Right lobe of liver (tissue), 6 donors: ENCODE results near the gene VPS37D. TPM values are rescaled to one million over a fixed set of nuclear protein-coding genes. Genes with fewer than 3 reads are reported as not detected.
A peak's percentile ranks its signal among the peaks of the same experiment; 100 is the strongest.

ENCODE experiments used
- ATAC-seq, 4 donors: fragments of 200-7000 bp; cut with Tn5 transposase; one replicate each; pipeline ENCODE4 v1.9.1; 2020; ENCODE audit warnings: mild to moderate bottlenecking in 4 of 4, moderate library complexity in 4 of 4
- DNase-seq, 3 donors: peaks; one replicate each; pipeline ENCODE4 v3.0.0-alpha.2; 2020
- H3K27ac ChIP-seq, 3 donors: fragments of 200-600 bp; one replicate each; pipeline ENCODE4 v1.8.0; 2022
- H3K27me3 ChIP-seq, 2 donors: fragments of 200-600 bp; one replicate each; pipeline ENCODE4 v1.8.0; 2022
- H3K36me3 ChIP-seq, 4 donors: fragments of 200-600 bp; sonication (generic) in 1 of 4; one replicate each; pipeline versions ENCODE4 v1.5.1 to v1.8.0; 2017 to 2022; ENCODE audit warnings: control low read depth in 1 of 4
- H3K4me1 ChIP-seq, 4 donors: fragments of 200-600 bp; sonication (generic) in 1 of 4; one replicate each; pipeline versions ENCODE4 v1.5.1 to v1.8.0; 2017 to 2022; ENCODE audit warnings: control low read depth in 1 of 4
- H3K4me3 ChIP-seq, 3 donors: fragments of 200-600 bp; one replicate each; pipeline ENCODE4 v1.8.0; 2022
- H3K9me3 ChIP-seq, 4 donors: fragments of 200-600 bp; sonication (generic) in 1 of 4; one replicate each; pipeline versions ENCODE4 v1.5.1 to v1.8.0; 2017 to 2022; ENCODE audit warnings: control low read depth in 1 of 4
- POLR2A ChIP-seq: fragments of 450-650 bp; IDR thresholded peaks from one replicate; pipeline ENCODE4 v1.6.1; 2017; ENCODE audit warnings: antibody characterized with exemption, mild to moderate bottlenecking
- WGBS: methylation state at CpG from one replicate; pipeline ENCODE4 v1.1.6; 2018; ENCODE audit warnings: low coverage, low lambda C conversion rate; ENCODE audit not compliant: insufficient coverage; ENCODE audit errors: missing lambda C conversion rate; 5-methylcytosine and 5-hydroxymethylcytosine counted together
- intact Hi-C, 2 donors: fragments of 100-400 bp; cut with DNase I; formaldehyde crosslinking; loops; one replicate each; pipeline versions ENCODE4 v1.11.2 to v1.14.1; 2022
- total RNA-seq, 6 experiments: library from RNA; depleted of rRNA in 2 of 6; stranded (reverse); fragments of >200 nt in 2 of 6; fragmentation: NEBNext Ultra II Directional in 3 of 6; extraction: Animal tissue kit (Norgen Biotek cat#: 25700) in 3 of 6; gene quantifications; one replicate each; pipeline versions ENCODE4 v1.1.0 to v1.2.4, GENCODE V29; 2016 to 2023
- TF ChIP-seq, protein P1 (sequence below), 4 donors: fragments of 200-600 bp in 3 of 4; fragments of 450-650 bp in 1 of 4; IDR thresholded peaks; one replicate each; pipeline versions ENCODE4 v1.5.1 to v1.8.0; 2016 to 2022; ENCODE audit warnings: antibody characterized with exemption in 4 of 4, mild to moderate bottlenecking in 2 of 4
- donor health status: DM: no; HTN: yes; CAD: no.
- donor health status: DM: no; HTN: no; CAD: no.
- donor health status: DM: no; HTN: no; CAD: no.
- donor health status: DM: no; HTN: yes; CAD: no.
- donor health status: DM: no; HTN: yes; CAD: no.

The VPS37D gene
- total RNA-seq, 6 experiments from 2014 or later: 1.2 to 3.0 (median 2.2) TPM

GRCh38 chr7:73622909-73623797 is 44.5 kb upstream of the VPS37D start:
- Histone ChIP-seq H3K27me3 (no peaks in the 10 kb centered on the region), H3K4me3 (peak overlapping the region; percentile 59 to 91 (median 89)), H3K4me1 (peaks cover 0 to 31% (median 6%) of the 10 kb centered on the region in 4 donors), H3K36me3 (peaks cover 0 to 4% (median 0%) of the 10 kb centered on the region in 4 donors), H3K27ac (peak overlapping the region; percentile 51 to 83 (median 74)), H3K9me3 (no peaks in the 10 kb centered on the region)
- peak; percentile 70 to 86 (median 80) for ATAC-seq
- intact Hi-C loops: loop anchor here in 1 of 2 donors (10.0 kb wide), 1 partner anchor 102 kb away; no protein-coding TSS in a partner anchor
- TF ChIP-seq, protein P1, sequence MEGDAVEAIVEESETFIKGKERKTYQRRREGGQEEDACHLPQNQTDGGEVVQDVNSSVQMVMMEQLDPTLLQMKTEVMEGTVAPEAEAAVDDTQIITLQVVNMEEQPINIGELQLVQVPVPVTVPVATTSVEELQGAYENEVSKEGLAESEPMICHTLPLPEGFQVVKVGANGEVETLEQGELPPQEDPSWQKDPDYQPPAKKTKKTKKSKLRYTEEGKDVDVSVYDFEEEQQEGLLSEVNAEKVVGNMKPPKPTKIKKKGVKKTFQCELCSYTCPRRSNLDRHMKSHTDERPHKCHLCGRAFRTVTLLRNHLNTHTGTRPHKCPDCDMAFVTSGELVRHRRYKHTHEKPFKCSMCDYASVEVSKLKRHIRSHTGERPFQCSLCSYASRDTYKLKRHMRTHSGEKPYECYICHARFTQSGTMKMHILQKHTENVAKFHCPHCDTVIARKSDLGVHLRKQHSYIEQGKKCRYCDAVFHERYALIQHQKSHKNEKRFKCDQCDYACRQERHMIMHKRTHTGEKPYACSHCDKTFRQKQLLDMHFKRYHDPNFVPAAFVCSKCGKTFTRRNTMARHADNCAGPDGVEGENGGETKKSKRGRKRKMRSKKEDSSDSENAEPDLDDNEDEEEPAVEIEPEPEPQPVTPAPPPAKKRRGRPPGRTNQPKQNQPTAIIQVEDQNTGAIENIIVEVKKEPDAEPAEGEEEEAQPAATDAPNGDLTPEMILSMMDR (IDR thresholded peaks at IDR 0.05): no peak
- TF ChIP-seq POLR2A: peak; percentile 47
- 1% methylated on average over 28 of the region's 58 CpGs for WGBS
- peak; percentile 92 to 98 (median 97) for DNase-seq

- Histone ChIP-seq H3K4me1 (peaks cover 0 to 22% (median 3%) of the 10 kb centered on the region in 4 donors), H3K27me3 (no peaks in the 10 kb centered on the region), H3K36me3 (peaks cover 0 to 4% (median 0%) of the 10 kb centered on the region in 4 donors), H3K4me3 (peak within 1 kb of the TSS; percentile 59 to 91 (median 89)), H3K9me3 (no peaks in the 10 kb centered on the region), H3K27ac (peak within 1 kb of the TSS; percentile 51 to 83 (median 74))
- intact Hi-C loops: loop anchor here in 1 of 2 donors (10.0 kb wide), 1 partner anchor 101 kb away; no protein-coding TSS in a partner anchor
- peak; percentile 92 to 96 (median 95) for DNase-seq
- 0% methylated on average over 14 of the region's 80 CpGs for WGBS
- peak; percentile 70 to 87 (median 78) for ATAC-seq
- TF ChIP-seq, protein P1 (IDR thresholded peaks at IDR 0.05): no peak
- peak; percentile 93 for TF ChIP-seq POLR2A
Observed at GRCh38 chr7:73623798-73624668, 43.6 kb upstream of the VPS37D start, which contains the start of gene MLXIPL. TSS of gene MLXIPL (minus strand) at chr7:73624522. CDS start at chr7:73624492, 30 bp downstream.

DNA sequence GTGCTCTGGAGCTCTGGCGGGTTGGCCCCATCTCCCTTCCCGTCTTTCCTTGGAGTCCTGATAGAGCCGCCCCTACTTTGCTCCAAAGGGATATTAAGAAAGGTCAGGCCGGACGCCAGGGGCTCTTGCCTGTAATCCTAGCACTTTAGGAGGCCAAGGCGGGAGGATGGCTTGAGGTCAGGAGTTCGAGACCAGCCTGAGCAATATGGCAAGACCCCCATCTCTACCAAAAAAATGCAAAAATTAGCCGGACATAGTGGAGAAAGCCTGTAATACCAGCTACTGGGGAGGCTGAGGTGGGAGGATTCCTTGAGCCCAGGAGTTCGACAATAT is 43.0 kb upstream of the VPS37D start:
- DNase-seq (no peak), ATAC-seq (no peak)
- Histone ChIP-seq H3K36me3 (peaks cover 0 to 4% (median 0%) of the 10 kb centered on the region in 4 donors), H3K9me3 (no peaks in the 10 kb centered on the region), H3K27me3 (no peaks in the 10 kb centered on the region), H3K27ac (no peak overlapping the region), H3K4me3 (peak overlapping the region in 1 of 3 donors; percentile 91), H3K4me1 (peaks cover 0 to 17% (median 3%) of the 10 kb centered on the region in 4 donors)
- intact Hi-C loops: loop anchor here in 1 of 2 donors (10.0 kb wide), 1 partner anchor 100 kb away; no protein-coding TSS in a partner anchor
- 31% methylated on average over 8 of the region's 9 CpGs for WGBS
- no peak for TF ChIP-seq POLR2A
- TF ChIP-seq, protein P1 (IDR thresholded peaks at IDR 0.05): peak in 1 of 4 donors; percentile 16

- H3K27ac ChIP-seq: no peak overlapping the region
- intact Hi-C loops: loop anchor here in 1 of 2 donors (10.0 kb wide), 1 partner anchor 100 kb away; no protein-coding TSS in a partner anchor
- DNase-seq: no peak
- no peaks in the 10 kb centered on the region for H3K27me3 ChIP-seq
- TF ChIP-seq, protein P1 (IDR thresholded peaks at IDR 0.05): no peak
- TF ChIP-seq POLR2A: no peak
- no peaks in the 10 kb centered on the region for H3K36me3 ChIP-seq
- H3K4me3 ChIP-seq: no peak overlapping the region
- WGBS: 96% methylated on average over 4 of the region's 11 CpGs
- peaks cover 0 to 11% (median 3%) of the 10 kb centered on the region in 4 donors for H3K4me1 ChIP-seq
- no peaks in the 10 kb centered on the region for H3K9me3 ChIP-seq
- ATAC-seq: no peak
Observed at GRCh38 chr7:73625276-73625675, 42.4 kb upstream of the VPS37D start.
